AG10803 (cell line): ENCODE data around the gene SPATA16.

Experiments
- DNase-seq: peaks from one replicate; pipeline ENCODE4 v3.0.0; 2010; ENCODE audit warnings: low read depth
- H3K4me3 ChIP-seq: 2 replicates; pipeline ENCODE4 v1.5.1; 2011; ENCODE audit warnings: mild to moderate bottlenecking, low read length, control low read depth
- TF ChIP-seq, protein P1 (sequence below): conservative IDR thresholded peaks from 2 replicates; pipeline ENCODE4 v1.5.1; 2011; ENCODE audit warnings: mild to moderate bottlenecking, low read length, control low read depth, inconsistent platforms

Gene SPATA16

GRCh38 chr3:173004681-173005080 lies 136.4 kb downstream of the SPATA16 start:
- DNase-seq, result no peak
- no peak overlapping the region for H3K4me3 ChIP-seq
- TF ChIP-seq, protein P1, sequence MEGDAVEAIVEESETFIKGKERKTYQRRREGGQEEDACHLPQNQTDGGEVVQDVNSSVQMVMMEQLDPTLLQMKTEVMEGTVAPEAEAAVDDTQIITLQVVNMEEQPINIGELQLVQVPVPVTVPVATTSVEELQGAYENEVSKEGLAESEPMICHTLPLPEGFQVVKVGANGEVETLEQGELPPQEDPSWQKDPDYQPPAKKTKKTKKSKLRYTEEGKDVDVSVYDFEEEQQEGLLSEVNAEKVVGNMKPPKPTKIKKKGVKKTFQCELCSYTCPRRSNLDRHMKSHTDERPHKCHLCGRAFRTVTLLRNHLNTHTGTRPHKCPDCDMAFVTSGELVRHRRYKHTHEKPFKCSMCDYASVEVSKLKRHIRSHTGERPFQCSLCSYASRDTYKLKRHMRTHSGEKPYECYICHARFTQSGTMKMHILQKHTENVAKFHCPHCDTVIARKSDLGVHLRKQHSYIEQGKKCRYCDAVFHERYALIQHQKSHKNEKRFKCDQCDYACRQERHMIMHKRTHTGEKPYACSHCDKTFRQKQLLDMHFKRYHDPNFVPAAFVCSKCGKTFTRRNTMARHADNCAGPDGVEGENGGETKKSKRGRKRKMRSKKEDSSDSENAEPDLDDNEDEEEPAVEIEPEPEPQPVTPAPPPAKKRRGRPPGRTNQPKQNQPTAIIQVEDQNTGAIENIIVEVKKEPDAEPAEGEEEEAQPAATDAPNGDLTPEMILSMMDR, result no peak

DNA sequence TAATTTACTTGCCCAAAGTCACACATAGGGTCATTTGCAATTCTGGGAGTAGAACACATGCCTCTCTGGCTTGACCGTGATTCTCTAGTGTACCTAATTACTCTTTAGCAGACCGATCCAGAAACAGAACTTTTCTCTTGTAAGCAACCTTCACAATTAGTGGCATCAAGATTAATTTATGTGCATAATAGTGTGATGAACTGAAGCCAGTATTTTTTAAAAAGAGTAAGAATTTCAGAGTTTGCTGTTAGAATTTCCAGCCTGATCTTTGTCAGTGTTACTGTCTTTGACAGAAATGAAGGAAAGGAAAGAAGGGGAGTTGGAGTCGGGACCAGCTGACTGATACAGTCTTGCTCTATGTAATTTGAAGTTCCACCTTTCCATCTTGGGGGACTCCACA lies 137.1 kb downstream of the SPATA16 start:
- TF ChIP-seq, protein P1, result no peak
- H3K4me3 ChIP-seq, result no peak overlapping the region
- no peak for DNase-seq

DNA sequence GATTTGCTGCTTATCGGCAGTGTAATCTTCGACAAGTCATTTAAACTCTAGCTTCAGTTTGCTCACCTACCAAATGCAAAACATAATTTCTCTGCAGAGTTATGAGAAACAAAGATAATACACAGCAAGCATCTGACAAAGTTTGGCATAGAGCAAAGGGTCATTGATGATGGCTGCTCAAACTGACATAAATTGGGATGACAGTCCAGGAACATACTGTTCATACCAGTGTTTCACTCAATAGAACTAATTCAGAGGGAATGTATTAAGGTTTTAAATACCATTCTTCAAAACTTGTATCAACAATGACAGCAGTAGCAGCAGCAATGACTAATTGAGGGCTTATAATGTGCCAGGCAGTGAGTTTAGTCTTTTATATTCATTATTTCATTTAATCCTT lies 137.6 kb downstream of the SPATA16 start:
- TF ChIP-seq, protein P1, result no peak
- DNase-seq, result no peak
- no peak overlapping the region for H3K4me3 ChIP-seq

DNA sequence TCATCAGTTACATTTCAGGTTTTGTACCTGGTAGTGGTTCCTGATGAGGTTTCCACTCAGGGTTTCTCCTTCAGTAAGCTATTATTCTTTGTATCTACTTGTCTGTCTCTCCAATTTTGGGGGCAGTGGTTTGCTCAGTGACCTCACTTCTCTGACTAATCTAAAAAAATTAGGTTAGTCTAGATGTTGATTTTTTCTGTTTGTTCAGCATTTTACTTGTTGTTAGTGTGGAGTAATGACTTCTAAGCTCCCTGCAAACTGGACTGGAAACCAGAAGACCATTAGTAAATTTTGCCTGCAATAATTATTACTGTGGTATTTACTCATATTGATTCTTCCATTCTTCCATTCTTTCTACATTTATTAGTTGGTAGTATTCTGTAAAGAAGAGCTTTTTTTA lies 139.4 kb downstream of the SPATA16 start:
- DNase-seq, result no peak
- TF ChIP-seq, protein P1, result no peak
- no peak overlapping the region for H3K4me3 ChIP-seq

- no peak for DNase-seq
- no peak overlapping the region for H3K4me3 ChIP-seq
- TF ChIP-seq, protein P1, result no peak
Observed at GRCh38 chr3:173000553-173000952, 140.5 kb downstream of the SPATA16 start.

- H3K4me3 ChIP-seq, result no peak overlapping the region
- DNase-seq, result no peak
- TF ChIP-seq, protein P1, result no peak
Observed at GRCh38 chr3:172993412-172993811, 147.6 kb downstream of the SPATA16 start.

DNA sequence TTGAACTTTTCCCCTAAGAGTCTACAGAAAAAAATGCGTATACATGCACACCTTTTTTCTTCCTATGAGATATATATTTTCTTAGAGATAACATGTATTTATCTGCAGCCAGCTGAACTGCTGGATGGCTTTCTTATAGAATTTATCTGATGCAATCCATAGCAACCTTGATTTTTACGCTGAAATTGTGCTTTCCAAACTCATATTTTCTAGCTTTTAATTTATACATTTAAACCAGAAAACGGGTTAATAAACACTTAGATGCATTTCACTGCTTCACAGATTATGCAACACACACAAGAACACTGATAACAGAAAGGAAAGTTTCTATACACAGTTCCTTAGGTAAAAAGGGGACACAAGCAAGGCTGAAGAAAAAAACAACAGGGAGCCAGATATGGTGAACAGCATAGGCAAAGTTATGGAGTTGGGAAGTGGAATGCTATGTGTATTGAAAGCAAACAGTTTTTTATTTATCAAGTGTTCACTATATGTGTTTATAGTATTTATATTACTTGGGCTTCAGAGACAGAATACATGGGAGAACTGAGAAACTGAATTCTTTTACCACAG lies 149.5 kb downstream of the SPATA16 start:
- DNase-seq, result no peak
- H3K4me3 ChIP-seq, result no peak overlapping the region
- TF ChIP-seq, protein P1, result no peak
